Fibroblast of mammary gland (primary cell): ENCODE data around the gene EMP2.

Experiments used
- DNase-seq: peaks from one replicate; pipeline ENCODE4 v3.0.0-alpha.2; 2010; ENCODE audit warnings: low read depth
- H3K4me3 ChIP-seq: 2 replicates; pipeline ENCODE4 v1.5.1; 2011; ENCODE audit warnings: low read depth, mild to moderate bottlenecking, low read length, moderate library complexity; ENCODE audit not compliant: control insufficient read depth
- TF ChIP-seq, protein P1 (sequence below): conservative IDR thresholded peaks from 2 replicates; pipeline ENCODE4 v1.5.1; 2011; ENCODE audit warnings: low read depth, low read length, inconsistent platforms; ENCODE audit not compliant: control insufficient read depth, insufficient read depth

Gene EMP2

DNA sequence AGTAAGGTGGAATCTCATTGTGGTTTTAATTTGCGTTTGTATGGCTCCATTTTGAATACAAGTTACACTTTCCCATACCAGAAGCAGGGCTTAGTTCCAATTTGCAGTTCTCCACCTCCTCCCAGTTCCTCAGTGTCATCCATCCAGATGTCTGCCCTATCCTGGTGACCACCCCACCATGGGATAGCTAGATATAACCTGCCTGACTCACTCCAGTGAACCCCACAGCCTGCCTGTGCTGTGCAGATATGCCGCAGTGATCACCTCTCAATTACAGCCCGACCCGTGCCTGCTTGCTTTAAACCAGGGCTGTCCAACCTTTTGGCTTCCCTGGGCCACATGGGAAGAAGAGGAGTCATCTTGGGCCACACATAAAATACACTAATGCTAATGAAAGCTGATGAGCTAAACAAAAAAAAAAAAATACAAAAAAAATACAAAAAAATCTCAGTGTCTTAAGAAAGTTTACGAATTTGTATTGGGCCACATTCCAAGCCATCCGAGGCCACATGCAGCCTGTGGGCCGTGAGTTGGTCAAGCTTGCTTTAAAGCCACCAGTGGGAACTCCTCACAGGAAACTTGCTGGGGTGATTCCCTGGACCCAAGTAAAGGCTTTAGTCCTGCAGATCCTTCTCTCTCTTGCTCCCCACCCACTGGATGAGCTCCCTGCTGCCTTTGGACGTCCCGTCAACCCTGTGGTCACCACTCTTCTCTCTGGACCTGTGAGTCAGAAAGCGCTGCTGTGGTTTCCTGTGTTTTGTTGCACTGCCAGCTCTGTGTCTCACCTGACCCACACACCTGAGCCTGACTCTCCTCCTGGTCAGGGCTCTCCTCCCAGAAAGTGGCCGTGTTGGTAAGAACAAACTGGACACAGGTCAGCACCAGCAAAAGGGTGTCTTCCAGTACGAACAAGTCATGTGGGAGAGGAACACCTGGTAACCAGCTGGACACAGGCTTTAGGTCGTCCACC is 83.0 kb downstream of the EMP2 start:
- TF ChIP-seq, protein P1, sequence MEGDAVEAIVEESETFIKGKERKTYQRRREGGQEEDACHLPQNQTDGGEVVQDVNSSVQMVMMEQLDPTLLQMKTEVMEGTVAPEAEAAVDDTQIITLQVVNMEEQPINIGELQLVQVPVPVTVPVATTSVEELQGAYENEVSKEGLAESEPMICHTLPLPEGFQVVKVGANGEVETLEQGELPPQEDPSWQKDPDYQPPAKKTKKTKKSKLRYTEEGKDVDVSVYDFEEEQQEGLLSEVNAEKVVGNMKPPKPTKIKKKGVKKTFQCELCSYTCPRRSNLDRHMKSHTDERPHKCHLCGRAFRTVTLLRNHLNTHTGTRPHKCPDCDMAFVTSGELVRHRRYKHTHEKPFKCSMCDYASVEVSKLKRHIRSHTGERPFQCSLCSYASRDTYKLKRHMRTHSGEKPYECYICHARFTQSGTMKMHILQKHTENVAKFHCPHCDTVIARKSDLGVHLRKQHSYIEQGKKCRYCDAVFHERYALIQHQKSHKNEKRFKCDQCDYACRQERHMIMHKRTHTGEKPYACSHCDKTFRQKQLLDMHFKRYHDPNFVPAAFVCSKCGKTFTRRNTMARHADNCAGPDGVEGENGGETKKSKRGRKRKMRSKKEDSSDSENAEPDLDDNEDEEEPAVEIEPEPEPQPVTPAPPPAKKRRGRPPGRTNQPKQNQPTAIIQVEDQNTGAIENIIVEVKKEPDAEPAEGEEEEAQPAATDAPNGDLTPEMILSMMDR: no peak
- DNase-seq: no peak
- H3K4me3 ChIP-seq: no peak overlapping the region

DNA sequence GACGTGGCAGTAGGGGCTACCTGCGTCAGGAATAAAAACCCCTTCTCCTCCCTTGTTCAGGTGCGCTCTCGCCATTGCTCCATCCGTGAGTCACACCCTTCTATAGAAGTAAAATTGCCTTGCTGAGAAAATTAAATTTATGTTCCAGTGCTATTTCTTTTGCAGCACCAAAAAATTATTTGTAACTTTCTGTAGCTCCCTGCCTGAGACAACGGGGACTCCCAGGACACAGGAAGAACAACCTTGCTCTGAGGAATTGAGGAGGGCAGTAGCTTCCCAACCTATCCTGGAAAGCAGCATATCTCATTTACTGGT is 85.4 kb downstream of the EMP2 start:
- no peak for DNase-seq
- H3K4me3 ChIP-seq: no peak overlapping the region
- TF ChIP-seq, protein P1: no peak

DNA sequence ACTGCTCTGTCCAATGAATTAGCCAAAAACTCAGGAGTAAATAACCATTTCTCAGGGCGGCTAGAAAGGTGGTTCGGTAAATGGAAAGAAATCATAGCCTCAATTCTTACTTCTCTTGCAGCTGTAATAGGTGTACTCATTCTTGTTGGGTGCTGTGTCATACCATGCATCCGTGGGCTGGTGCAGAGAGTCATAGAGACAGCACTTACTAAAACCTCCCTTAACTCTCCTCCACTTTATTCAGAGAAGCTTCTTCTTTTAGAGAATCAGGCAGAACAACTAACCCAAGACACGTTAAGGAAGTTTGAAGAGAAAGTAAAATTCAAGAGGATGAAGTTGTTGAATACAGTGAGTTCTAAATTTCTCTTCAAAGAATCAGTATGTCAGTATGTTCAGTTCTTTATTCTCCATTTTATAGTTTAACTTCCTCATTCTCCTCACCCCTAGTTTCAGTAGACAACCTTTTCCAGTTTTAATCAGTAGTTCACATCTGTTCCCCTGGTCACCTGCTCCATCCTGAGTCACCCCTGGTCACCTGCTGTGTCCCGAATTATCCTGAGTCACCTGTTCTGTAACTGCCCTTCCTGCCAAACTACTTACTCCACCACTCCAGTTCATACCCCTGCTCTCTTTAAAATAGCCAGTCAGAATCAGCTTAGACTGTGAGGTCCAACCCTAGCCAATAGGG is 85.9 kb downstream of the EMP2 start:
- DNase-seq: no peak
- TF ChIP-seq, protein P1: no peak
- no peak overlapping the region for H3K4me3 ChIP-seq

DNA sequence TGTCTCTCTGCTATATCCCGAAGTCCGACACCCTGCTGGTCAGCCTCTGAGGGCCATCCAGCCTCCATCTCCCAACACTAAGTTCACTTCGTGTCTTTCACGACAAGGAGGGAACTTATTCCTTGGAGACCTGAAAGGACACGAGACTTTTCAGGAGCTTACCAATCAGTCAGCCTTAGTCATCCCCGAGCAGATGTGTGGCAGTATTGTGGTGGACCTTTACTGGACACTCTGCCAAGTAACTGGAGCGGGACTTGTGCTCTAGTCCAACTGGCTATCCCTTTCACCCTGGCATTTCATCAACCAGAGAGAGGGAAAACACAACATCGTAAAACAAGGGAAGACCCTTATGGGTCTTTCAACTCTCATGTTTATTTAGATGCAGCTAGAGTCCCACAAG is 87.1 kb downstream of the EMP2 start:
- TF ChIP-seq, protein P1: no peak
- H3K4me3 ChIP-seq: no peak overlapping the region
- DNase-seq: peak; percentile 24

DNA sequence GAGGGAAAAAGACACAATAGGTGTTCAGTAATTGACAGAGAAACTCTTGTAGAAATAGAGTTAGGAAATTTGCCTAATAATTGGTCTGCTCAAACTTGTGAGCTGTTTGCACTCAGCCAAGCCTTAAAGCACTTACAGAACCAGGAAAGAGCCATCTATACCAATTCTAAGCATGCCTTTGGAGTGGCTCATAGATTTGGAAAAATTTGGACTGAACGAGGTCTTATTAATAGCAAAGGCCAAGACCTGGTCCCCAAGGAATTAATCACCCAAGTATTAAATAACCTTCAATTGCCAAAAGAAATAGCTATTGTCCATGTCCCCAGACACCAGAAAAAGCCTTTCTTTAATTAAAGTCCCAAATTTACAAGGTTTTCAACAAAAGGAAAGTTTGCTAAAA is 90.3 kb downstream of the EMP2 start:
- TF ChIP-seq, protein P1: no peak
- peak; percentile 41 for DNase-seq
- no peak overlapping the region for H3K4me3 ChIP-seq

DNA sequence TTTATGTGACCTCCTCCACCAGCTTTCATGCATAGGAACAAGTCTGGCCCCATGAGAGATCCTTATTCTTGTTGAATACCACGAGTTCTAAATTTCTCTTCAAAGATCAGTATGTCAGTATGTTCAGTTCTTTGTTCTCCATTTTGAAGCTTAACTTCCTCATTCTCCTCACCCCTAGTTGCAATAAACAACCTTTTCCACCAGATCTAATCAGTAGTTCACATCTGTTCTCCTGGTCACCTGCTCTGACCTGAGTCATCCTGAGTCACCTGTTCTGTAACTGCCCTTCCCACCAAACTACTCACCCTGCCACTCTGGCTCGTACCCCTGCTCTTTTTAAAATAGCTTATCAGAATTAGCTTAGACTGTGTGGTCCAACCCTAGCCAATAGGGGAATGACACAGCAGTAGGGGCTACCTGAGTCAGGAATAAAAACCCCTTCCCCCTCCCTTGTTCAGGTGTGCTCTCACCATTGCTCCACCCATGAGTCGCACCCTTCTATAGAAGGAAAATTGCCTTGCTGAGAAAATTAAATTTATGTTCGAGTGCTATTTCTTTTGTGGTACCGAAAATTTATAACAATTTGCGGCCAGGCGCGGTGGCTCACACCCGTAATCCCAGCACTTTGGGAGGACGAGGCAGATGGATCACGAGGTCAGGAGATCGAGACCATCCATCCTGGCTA is 94.6 kb downstream of the EMP2 start:
- TF ChIP-seq, protein P1: no peak
- DNase-seq: no peak
- H3K4me3 ChIP-seq: no peak overlapping the region
